B cell (primary cell): ENCODE results near the gene ADCY2. TPM values are rescaled to one million over a fixed set of nuclear protein-coding genes. Genes with fewer than 3 reads are reported as not detected.

Experiments
- ATAC-seq: fragments of 200-7000 bp; cut with Tn5 transposase; one replicate; pipeline ENCODE4 v1.10.0; 2021; ENCODE audit warnings: low read depth, mild to moderate bottlenecking, moderate number of reproducible peaks, moderate library complexity
- CTCF ChIA-PET: fragments of 350-600 bp; sonication (Branson Sonifier 250); formaldehyde crosslinking; loops from one replicate; lab custom pipeline; 2021; ENCODE audit warnings: antibody characterized with exemption, inconsistent platforms; lab: Charles Lee
- POLR2A ChIA-PET: fragments of 350-600 bp; sonication (Branson Sonifier 250); formaldehyde crosslinking; loops from one replicate; lab custom pipeline; 2021; ENCODE audit warnings: antibody characterized with exemption; lab: Charles Lee
- DNase-seq: peaks from one replicate; pipeline ENCODE4 v3.0.0; 2013
- H2AFZ ChIP-seq: 2 replicates; pipeline ENCODE4 v1.6.1; 2012; ENCODE audit warnings: mild to moderate bottlenecking, low read depth, low read length; ENCODE audit not compliant: insufficient read depth, poor library complexity, severe bottlenecking
- H3K27ac ChIP-seq, 2 donors: 1 replicate in 1 of 2; 2 replicates in 1 of 2; pipeline ENCODE4 v1.5.1; 2012 to 2013; ENCODE audit warnings: low read length in 2 of 2, mild to moderate bottlenecking in 2 of 2, moderate library complexity in 1 of 2
- H3K27me3 ChIP-seq, 4 experiments: fragments of 200-600 bp in 1 of 4; sonication (generic) in 1 of 4; replicated peaks in 1 of 4; 1 replicate in 2 of 4; 2 replicates in 2 of 4; pipeline versions ENCODE4 v1.6.1 to v1.7.0; 2013 to 2016; ENCODE audit warnings: low read length in 3 of 4, mild to moderate bottlenecking in 2 of 4, mixed read lengths in 1 of 4, moderate library complexity in 1 of 4; ENCODE audit not compliant: insufficient read depth in 4 of 4, control insufficient read depth in 3 of 4; ENCODE audit errors: control extremely low read depth in 1 of 4
- H3K36me3 ChIP-seq, 2 experiments: replicated peaks in 1 of 2; 1 replicate in 1 of 2; 2 replicates in 1 of 2; pipeline versions ENCODE4 v1.6.1 to v1.7.1; 2013; ENCODE audit warnings: low read length in 1 of 2; ENCODE audit not compliant: insufficient read depth in 2 of 2, control insufficient read depth in 1 of 2; ENCODE audit errors: control extremely low read depth in 1 of 2, extremely low read depth in 1 of 2
- H3K4me1 ChIP-seq, 2 donors: fragments of 200-600 bp in 1 of 2; sonication (generic) in 1 of 2; 1 replicate in 1 of 2; 2 replicates in 1 of 2; pipeline versions ENCODE4 v1.5.1 to v1.6.1; 2013 to 2017; ENCODE audit warnings: low read length in 2 of 2; ENCODE audit not compliant: control insufficient read depth in 2 of 2, insufficient read depth in 2 of 2
- H3K4me2 ChIP-seq: replicated peaks from 2 replicates; pipeline ENCODE3; 2012; ENCODE audit warnings: mild to moderate bottlenecking, low read depth, low read length; ENCODE audit not compliant: poor library complexity, severe bottlenecking
- H3K4me3 ChIP-seq, 5 experiments: fragments of 200-600 bp in 1 of 5; sonication (generic) in 1 of 5; 1 replicate in 3 of 5; 2 replicates in 2 of 5; pipeline versions ENCODE4 v1.5.1 to v1.7.0; 2011 to 2016; ENCODE audit warnings: low read length in 4 of 5, mild to moderate bottlenecking in 4 of 5, low read depth in 2 of 5, control low read depth in 1 of 5, moderate library complexity in 1 of 5; ENCODE audit not compliant: insufficient read depth in 1 of 5; ENCODE audit errors: control extremely low read depth in 1 of 5, extremely low read depth in 1 of 5
- H3K79me2 ChIP-seq: fragments of 200-600 bp; sonication (generic); one replicate; pipeline ENCODE4 v1.6.0; 2016; ENCODE audit warnings: low read length; ENCODE audit not compliant: control insufficient read depth, insufficient read depth
- H3K9ac ChIP-seq: fragments of 200-600 bp; sonication (generic); 2 replicates; pipeline ENCODE4 v1.6.1; 2017; ENCODE audit warnings: mild to moderate bottlenecking, low read length, moderate library complexity
- H3K9me3 ChIP-seq, 3 donors: one replicate each; pipeline versions ENCODE4 v1.6.1 to v1.7.1; 2013; ENCODE audit warnings: low read length in 2 of 3; ENCODE audit not compliant: control insufficient read depth in 2 of 3, insufficient read depth in 1 of 3; ENCODE audit errors: control extremely low read depth in 1 of 3
- H4K20me1 ChIP-seq: 2 replicates; pipeline ENCODE4 v1.6.0; 2012; ENCODE audit warnings: mild to moderate bottlenecking, low read length; ENCODE audit not compliant: insufficient read depth, control insufficient read depth, poor library complexity, severe bottlenecking
- H3K27ac Mint-ChIP-seq: one replicate; pipeline ENCODE4 v1.8.0; 2021; ENCODE audit warnings: mixed read lengths
- H3K27me3 Mint-ChIP-seq: one replicate; pipeline ENCODE4 v1.8.0; 2021; ENCODE audit warnings: mixed read lengths
- H3K4me1 Mint-ChIP-seq: one replicate; pipeline ENCODE4 v1.8.0; 2021; ENCODE audit warnings: mixed read lengths
- H3K4me3 Mint-ChIP-seq: one replicate; pipeline ENCODE4 v1.8.0; 2021; ENCODE audit warnings: mixed read lengths
- H3K9me3 Mint-ChIP-seq: one replicate; pipeline ENCODE4 v1.8.0; 2022; ENCODE audit warnings: mixed read lengths; ENCODE audit not compliant: insufficient read depth
- CTCF ChIP-seq: fragments of 200-600 bp; IDR thresholded peaks from one replicate; pipeline ENCODE4 v1.8.0; 2022; ENCODE audit warnings: antibody characterized with exemption, mild to moderate bottlenecking
- EZH2 ChIP-seq: IDR thresholded peaks from 2 replicates; pipeline ENCODE4 v1.6.1; 2012; ENCODE audit warnings: borderline replicate concordance, low read depth, mild to moderate bottlenecking, moderate library complexity, low read length; ENCODE audit not compliant: insufficient read depth, poor library complexity, severe bottlenecking
- WGBS: methylation state at CpG from one replicate; pipeline ENCODE4 v1.1.5; 2013; ENCODE audit warnings: missing lambda C conversion rate; ENCODE audit not compliant: insufficient coverage; 5-methylcytosine and 5-hydroxymethylcytosine counted together
- intact Hi-C: fragments of 100-400 bp; cut with micrococcal nuclease; formaldehyde crosslinking; loops from one replicate; pipeline ENCODE4 v1.10.0; 2022
- polyA plus RNA-seq: library from polyadenylated mRNA; depleted of rRNA; stranded (reverse); fragments of >200 nt; gene quantifications from 2 replicates; pipeline ENCODE4 v1.2.3, GENCODE V29; 2012
- total RNA-seq, 2 donors: library from RNA; stranded (reverse); fragments of 120-200 nt in 1 of 2; gene quantifications; 1 replicate in 1 of 2; 2 replicates in 1 of 2; pipeline versions ENCODE4 v1.2.3 to v1.2.4, GENCODE V29; 2013 to 2022

Gene ADCY2
- total and polyA plus RNA-seq, 2 donors (not counting 1 experiment from before 2014, with no cell fraction given): not detected

DNA sequence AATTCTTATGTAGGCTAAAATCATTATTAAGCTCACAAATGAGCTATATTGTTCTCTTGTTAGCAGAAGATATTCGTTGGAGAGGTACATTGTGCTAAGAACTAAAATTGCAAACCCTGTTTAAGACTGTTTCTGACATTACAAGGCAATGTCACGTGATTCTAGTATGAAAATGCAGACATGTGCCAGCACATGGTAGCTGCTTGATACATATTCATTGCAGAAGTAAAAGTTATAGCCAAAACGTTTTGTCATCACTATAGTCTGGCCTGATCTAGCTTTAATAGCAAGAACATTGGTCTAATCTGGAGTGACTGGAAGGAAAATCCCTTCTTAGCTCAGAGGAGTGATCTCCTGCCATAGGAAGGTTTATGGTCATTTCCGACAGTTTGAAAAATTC, 310.3 kb downstream of the ADCY2 start:
- ChIA-PET CTCF (no interaction called here), POLR2A (no interaction called here)
- TF ChIP-seq CTCF (no peak), EZH2 (no peak)
- no peaks in the 10 kb centered on the region for H3K4me1 Mint-ChIP-seq
- DNase-seq: no peak
- WGBS: no CpG with 5 or more reads among the region's 4 CpGs
- no peaks in the 10 kb centered on the region for H3K79me2 ChIP-seq
- no peak overlapping the region for H2AFZ ChIP-seq
- peaks cover 3% of the 10 kb centered on the region for H3K9me3 Mint-ChIP-seq
- no peak overlapping the region for H3K27ac ChIP-seq
- no peaks in the 10 kb centered on the region for H3K27me3 ChIP-seq
- no peak overlapping the region for H3K4me3 ChIP-seq
- no peaks in the 10 kb centered on the region for H3K4me1 ChIP-seq
- H3K9ac ChIP-seq: no peak overlapping the region
- ATAC-seq: no peak
- no peak overlapping the region for H3K27ac Mint-ChIP-seq
- no peak overlapping the region for H3K4me2 ChIP-seq
- no peak overlapping the region for H3K4me3 Mint-ChIP-seq
- peaks cover 0 to 9% (median 0%) of the 10 kb centered on the region in 3 donors for H3K9me3 ChIP-seq
- intact Hi-C loops: no loop called here
- no peaks in the 10 kb centered on the region for H3K36me3 ChIP-seq
- no peaks in the 10 kb centered on the region for H3K27me3 Mint-ChIP-seq
- H4K20me1 ChIP-seq: no peaks in the 10 kb centered on the region

GRCh38 chr5:7714119-7714518, 318.2 kb downstream of the ADCY2 start:
- WGBS: 72% methylated on average over 5 of the region's 6 CpGs

More at GRCh38 chr5:7714119-7714518, 318.2 kb downstream of the ADCY2 start:
- Histone ChIP-seq H4K20me1 (no peaks in the 10 kb centered on the region), H3K9ac (no peak overlapping the region), H3K4me3 (no peak overlapping the region), H3K27ac (no peak overlapping the region), H3K4me1 (no peaks in the 10 kb centered on the region), H3K4me2 (no peak overlapping the region), H3K27me3 (no peaks in the 10 kb centered on the region), H3K36me3 (no peaks in the 10 kb centered on the region), H2AFZ (no peak overlapping the region), H3K79me2 (no peaks in the 10 kb centered on the region), H3K9me3 (peaks cover 0 to under 1% (median 0%) of the 10 kb centered on the region in 3 donors)
- Mint-ChIP-seq H3K4me3 (no peak overlapping the region), H3K27me3 (no peaks in the 10 kb centered on the region), H3K27ac (no peak overlapping the region), H3K9me3 (no peaks in the 10 kb centered on the region), H3K4me1 (no peaks in the 10 kb centered on the region)
- ATAC-seq: no peak
- no peak for DNase-seq
- ChIA-PET CTCF (no interaction called here), POLR2A (no interaction called here)
- TF ChIP-seq CTCF (no peak), EZH2 (no peak)
- intact Hi-C loops: no loop called here
